Breast epithelium (tissue), 3 donors: ENCODE results near the gene MFSD6.

Experiments
- CTCF ChIP-seq, 3 donors: fragments of 450-650 bp; IDR thresholded peaks; one replicate each; pipeline ENCODE4 v1.5.1; 2016 to 2017; ENCODE audit warnings: antibody characterized with exemption in 3 of 3, mild to moderate bottlenecking in 3 of 3, moderate library complexity in 3 of 3
- POLR2A ChIP-seq: fragments of 450-650 bp; IDR thresholded peaks from one replicate; pipeline ENCODE4 v1.6.1; 2016; ENCODE audit warnings: antibody characterized with exemption, mild to moderate bottlenecking, moderate library complexity

GRCh38 chr2:190528521-190529001 is 120.4 kb downstream of the MFSD6 start:
- TF ChIP-seq CTCF (IDR thresholded peaks at IDR 0.05) (no peak), POLR2A (no peak)
